NCI-H1092 (cell line): ENCODE results near the gene PARP14.

Experiments used
- DNase-seq: peaks from one replicate; lab custom pipeline; 2025; lab: John Stamatoyannopoulos, UW

Gene PARP14

GRCh38 chr3:122773944-122774509 is 93.4 kb downstream of the PARP14 start:
- no peak for DNase-seq

- DNase-seq, result no peak
These were observed 93.9 kb downstream of the PARP14 start for GRCh38 chr3:122774564-122774963.

- no peak for DNase-seq
These were observed 96.2 kb downstream of the PARP14 start for GRCh38 chr3:122776675-122777468.

- no peak for DNase-seq
These were observed 96.9 kb downstream of the PARP14 start for GRCh38 chr3:122777563-122777962.
